SK-N-SH treated with all-trans-retinoic acid at 6 μM for 48 hours (cell line): ENCODE data around the gene CLTA.

Experiments used
- ATAC-seq: fragments of 200-7000 bp; cut with Tn5 transposase; 3 replicates; pipeline ENCODE4 v1.9.1; 2020; ENCODE audit warnings: mild to moderate bottlenecking, moderate library complexity
- ARNTL ChIP-seq: fragments of 450-650 bp; formaldehyde crosslinking; IDR thresholded peaks from 2 replicates; pipeline ENCODE4 v1.5.0; 2020; ENCODE audit warnings: low read depth, mild to moderate bottlenecking, moderate library complexity, borderline replicate concordance
- BACH2 ChIP-seq: fragments of 250-450 bp; sonication (Bioruptor Pico); IDR thresholded peaks from 2 replicates; pipeline ENCODE4 v1.9.0; 2021; ENCODE audit warnings: mild to moderate bottlenecking, borderline replicate concordance
- CSDC2 ChIP-seq: fragments of 250-450 bp; sonication (Bioruptor Pico); IDR thresholded peaks from 2 replicates; pipeline ENCODE4 v1.5.0; 2020; ENCODE audit warnings: mild to moderate bottlenecking, moderate library complexity
- ESRRG ChIP-seq: fragments of 250-450 bp; sonication (Bioruptor Pico); IDR thresholded peaks from 2 replicates; pipeline ENCODE4 v1.6.1; 2021; ENCODE audit warnings: mild to moderate bottlenecking
- GLIS3 ChIP-seq: fragments of 250-450 bp; sonication (Bioruptor Pico); IDR thresholded peaks from 2 replicates; pipeline ENCODE4 v1.5.0; 2020; ENCODE audit warnings: mild to moderate bottlenecking, moderate library complexity
- ISL1 ChIP-seq: fragments of 250-450 bp; sonication (Bioruptor Pico); IDR thresholded peaks from 2 replicates; pipeline ENCODE4 v2.1.2; 2022; ENCODE audit warnings: mild to moderate bottlenecking, moderate library complexity
- OSR1 ChIP-seq: fragments of 250-450 bp; sonication (Bioruptor Pico); IDR thresholded peaks from 2 replicates; pipeline ENCODE4 v1.8.0; 2022; ENCODE audit warnings: moderate library complexity, mild to moderate bottlenecking, inconsistent platforms
- PPARA ChIP-seq: fragments of 250-450 bp; sonication (Bioruptor Pico); IDR thresholded peaks from 2 replicates; pipeline ENCODE4 v1.5.0; 2020; ENCODE audit warnings: mild to moderate bottlenecking, borderline replicate concordance
- RARB ChIP-seq: fragments of 250-450 bp; sonication (Bioruptor Pico); IDR thresholded peaks from 2 replicates; pipeline ENCODE4 v1.8.0; 2021; ENCODE audit warnings: mild to moderate bottlenecking, moderate library complexity
- SNAI2 ChIP-seq: fragments of 250-450 bp; sonication (Bioruptor Pico); IDR thresholded peaks from 2 replicates; pipeline ENCODE4 v1.5.0; 2020; ENCODE audit warnings: mild to moderate bottlenecking, moderate library complexity
- TCF4 ChIP-seq: fragments of 250-450 bp; sonication (Bioruptor Pico); IDR thresholded peaks from 2 replicates; pipeline ENCODE4 v1.8.0; 2021; ENCODE audit warnings: mild to moderate bottlenecking, moderate library complexity, borderline replicate concordance
- TOX ChIP-seq: fragments of 250-450 bp; sonication (Bioruptor Pico); IDR thresholded peaks from 2 replicates; pipeline ENCODE4 v1.8.0; 2021; ENCODE audit warnings: mild to moderate bottlenecking, moderate library complexity, borderline replicate concordance
- ZC3H10 ChIP-seq: fragments of 250-450 bp; sonication (Bioruptor Pico); IDR thresholded peaks from 2 replicates; pipeline ENCODE4 v1.5.1; 2021; ENCODE audit warnings: mild to moderate bottlenecking, moderate library complexity
- ZFP3 ChIP-seq: fragments of 250-450 bp; sonication (Bioruptor Pico); IDR thresholded peaks from 2 replicates; pipeline ENCODE4 v1.5.0; 2020; ENCODE audit warnings: mild to moderate bottlenecking, moderate library complexity
- ZFP30 ChIP-seq: fragments of 450-650 bp; formaldehyde crosslinking; IDR thresholded peaks from 2 replicates; pipeline ENCODE4 v1.5.0; 2022; ENCODE audit warnings: mild to moderate bottlenecking, moderate library complexity
- ZNF565 ChIP-seq: fragments of 450-650 bp; formaldehyde crosslinking; conservative IDR thresholded peaks from 2 replicates; pipeline ENCODE4 v1.5.0; 2020; ENCODE audit warnings: low read depth, mild to moderate bottlenecking, moderate library complexity
- ZNF70 ChIP-seq: fragments of 450-650 bp; formaldehyde crosslinking; IDR thresholded peaks from 2 replicates; pipeline ENCODE4 v1.5.0; 2020; ENCODE audit warnings: mild to moderate bottlenecking, moderate library complexity
- ZNF8 ChIP-seq: fragments of 450-650 bp; formaldehyde crosslinking; IDR thresholded peaks from 2 replicates; pipeline ENCODE4 v1.5.0; 2020; ENCODE audit warnings: mild to moderate bottlenecking, moderate library complexity
- TF ChIP-seq, protein P1 (sequence below): fragments of 250-450 bp; sonication (Bioruptor Pico); IDR thresholded peaks from 2 replicates; pipeline ENCODE4 v1.8.0; 2020; ENCODE audit warnings: mild to moderate bottlenecking, moderate library complexity, borderline replicate concordance
- TF ChIP-seq, protein P2 (sequence below): fragments of 250-450 bp; sonication (Bioruptor Pico); IDR thresholded peaks from 2 replicates; pipeline ENCODE4 v1.5.0; 2020; ENCODE audit warnings: mild to moderate bottlenecking, moderate library complexity
- TF ChIP-seq, protein P3 (sequence below): fragments of 250-450 bp; sonication (Bioruptor Pico); IDR thresholded peaks from 2 replicates; pipeline ENCODE4 v1.5.1; 2020; ENCODE audit warnings: low read depth, mild to moderate bottlenecking, moderate library complexity
- TF ChIP-seq, protein P4 (sequence below): fragments of 250-450 bp; sonication (Bioruptor Pico); IDR thresholded peaks from 2 replicates; pipeline ENCODE4 v1.5.1; 2021; ENCODE audit warnings: mild to moderate bottlenecking, moderate library complexity
- TF ChIP-seq, protein P5 (sequence below): fragments of 250-450 bp; sonication (Bioruptor Pico); IDR thresholded peaks from 2 replicates; pipeline ENCODE4 v1.8.0; 2021; ENCODE audit warnings: low read depth, mild to moderate bottlenecking, moderate library complexity, borderline replicate concordance

The CLTA gene

DNA sequence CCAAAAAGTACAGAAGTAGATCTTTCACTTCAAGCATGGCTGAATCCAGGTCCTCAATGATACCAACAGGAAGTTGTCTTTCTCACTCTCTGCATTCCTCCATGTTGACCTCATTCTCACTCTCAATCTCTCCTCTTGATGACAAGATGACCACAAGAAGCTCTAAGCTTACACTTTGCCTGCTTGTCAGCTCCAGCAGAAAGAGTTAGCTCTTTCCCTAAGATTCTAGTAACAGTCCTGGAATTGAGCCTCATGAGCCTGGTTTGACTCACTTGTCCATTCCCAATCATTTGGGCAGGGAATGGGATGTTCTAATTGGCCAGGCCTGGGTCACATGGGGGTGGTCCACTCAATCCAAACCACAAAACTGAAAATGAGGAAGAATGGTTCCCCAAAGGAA, 3.3 kb upstream of the CLTA start:
- TF ChIP-seq, protein P1, sequence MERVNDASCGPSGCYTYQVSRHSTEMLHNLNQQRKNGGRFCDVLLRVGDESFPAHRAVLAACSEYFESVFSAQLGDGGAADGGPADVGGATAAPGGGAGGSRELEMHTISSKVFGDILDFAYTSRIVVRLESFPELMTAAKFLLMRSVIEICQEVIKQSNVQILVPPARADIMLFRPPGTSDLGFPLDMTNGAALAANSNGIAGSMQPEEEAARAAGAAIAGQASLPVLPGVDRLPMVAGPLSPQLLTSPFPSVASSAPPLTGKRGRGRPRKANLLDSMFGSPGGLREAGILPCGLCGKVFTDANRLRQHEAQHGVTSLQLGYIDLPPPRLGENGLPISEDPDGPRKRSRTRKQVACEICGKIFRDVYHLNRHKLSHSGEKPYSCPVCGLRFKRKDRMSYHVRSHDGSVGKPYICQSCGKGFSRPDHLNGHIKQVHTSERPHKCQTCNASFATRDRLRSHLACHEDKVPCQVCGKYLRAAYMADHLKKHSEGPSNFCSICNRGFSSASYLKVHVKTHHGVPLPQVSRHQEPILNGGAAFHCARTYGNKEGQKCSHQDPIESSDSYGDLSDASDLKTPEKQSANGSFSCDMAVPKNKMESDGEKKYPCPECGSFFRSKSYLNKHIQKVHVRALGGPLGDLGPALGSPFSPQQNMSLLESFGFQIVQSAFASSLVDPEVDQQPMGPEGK (CRISPR knock-in tag), result no peak
- no peak for TF ChIP-seq GLIS3 (CRISPR knock-in tag)
- TF ChIP-seq BACH2 (CRISPR knock-in tag), result no peak
- TF ChIP-seq CSDC2 (CRISPR knock-in tag), result no peak
- TF ChIP-seq ZFP3 (CRISPR knock-in tag), result no peak
- TF ChIP-seq, protein P2, sequence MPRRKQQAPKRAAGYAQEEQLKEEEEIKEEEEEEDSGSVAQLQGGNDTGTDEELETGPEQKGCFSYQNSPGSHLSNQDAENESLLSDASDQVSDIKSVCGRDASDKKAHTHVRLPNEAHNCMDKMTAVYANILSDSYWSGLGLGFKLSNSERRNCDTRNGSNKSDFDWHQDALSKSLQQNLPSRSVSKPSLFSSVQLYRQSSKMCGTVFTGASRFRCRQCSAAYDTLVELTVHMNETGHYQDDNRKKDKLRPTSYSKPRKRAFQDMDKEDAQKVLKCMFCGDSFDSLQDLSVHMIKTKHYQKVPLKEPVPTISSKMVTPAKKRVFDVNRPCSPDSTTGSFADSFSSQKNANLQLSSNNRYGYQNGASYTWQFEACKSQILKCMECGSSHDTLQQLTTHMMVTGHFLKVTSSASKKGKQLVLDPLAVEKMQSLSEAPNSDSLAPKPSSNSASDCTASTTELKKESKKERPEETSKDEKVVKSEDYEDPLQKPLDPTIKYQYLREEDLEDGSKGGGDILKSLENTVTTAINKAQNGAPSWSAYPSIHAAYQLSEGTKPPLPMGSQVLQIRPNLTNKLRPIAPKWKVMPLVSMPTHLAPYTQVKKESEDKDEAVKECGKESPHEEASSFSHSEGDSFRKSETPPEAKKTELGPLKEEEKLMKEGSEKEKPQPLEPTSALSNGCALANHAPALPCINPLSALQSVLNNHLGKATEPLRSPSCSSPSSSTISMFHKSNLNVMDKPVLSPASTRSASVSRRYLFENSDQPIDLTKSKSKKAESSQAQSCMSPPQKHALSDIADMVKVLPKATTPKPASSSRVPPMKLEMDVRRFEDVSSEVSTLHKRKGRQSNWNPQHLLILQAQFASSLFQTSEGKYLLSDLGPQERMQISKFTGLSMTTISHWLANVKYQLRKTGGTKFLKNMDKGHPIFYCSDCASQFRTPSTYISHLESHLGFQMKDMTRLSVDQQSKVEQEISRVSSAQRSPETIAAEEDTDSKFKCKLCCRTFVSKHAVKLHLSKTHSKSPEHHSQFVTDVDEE, result no peak
- no peak for TF ChIP-seq TOX (CRISPR knock-in tag)
- TF ChIP-seq ZC3H10 (CRISPR knock-in tag), result no peak
- TF ChIP-seq, protein P3, sequence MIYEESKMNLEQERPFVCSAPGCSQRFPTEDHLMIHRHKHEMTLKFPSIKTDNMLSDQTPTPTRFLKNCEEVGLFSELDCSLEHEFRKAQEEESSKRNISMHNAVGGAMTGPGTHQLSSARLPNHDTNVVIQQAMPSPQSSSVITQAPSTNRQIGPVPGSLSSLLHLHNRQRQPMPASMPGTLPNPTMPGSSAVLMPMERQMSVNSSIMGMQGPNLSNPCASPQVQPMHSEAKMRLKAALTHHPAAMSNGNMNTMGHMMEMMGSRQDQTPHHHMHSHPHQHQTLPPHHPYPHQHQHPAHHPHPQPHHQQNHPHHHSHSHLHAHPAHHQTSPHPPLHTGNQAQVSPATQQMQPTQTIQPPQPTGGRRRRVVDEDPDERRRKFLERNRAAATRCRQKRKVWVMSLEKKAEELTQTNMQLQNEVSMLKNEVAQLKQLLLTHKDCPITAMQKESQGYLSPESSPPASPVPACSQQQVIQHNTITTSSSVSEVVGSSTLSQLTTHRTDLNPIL (CRISPR knock-in tag), result no peak
- no peak for TF ChIP-seq SNAI2 (CRISPR knock-in tag)
- no peak for TF ChIP-seq ISL1 (CRISPR knock-in tag)
- TF ChIP-seq OSR1 (CRISPR knock-in tag), result no peak
- no peak for TF ChIP-seq RARB (CRISPR knock-in tag)
- TF ChIP-seq PPARA (CRISPR knock-in tag), result no peak
- TF ChIP-seq ZNF565 (CRISPR knock-in tag), result no peak
- TF ChIP-seq ARNTL (CRISPR knock-in tag), result no peak
- TF ChIP-seq ZNF8 (CRISPR knock-in tag), result no peak
- TF ChIP-seq ESRRG (CRISPR knock-in tag), result no peak
- TF ChIP-seq, protein P4, sequence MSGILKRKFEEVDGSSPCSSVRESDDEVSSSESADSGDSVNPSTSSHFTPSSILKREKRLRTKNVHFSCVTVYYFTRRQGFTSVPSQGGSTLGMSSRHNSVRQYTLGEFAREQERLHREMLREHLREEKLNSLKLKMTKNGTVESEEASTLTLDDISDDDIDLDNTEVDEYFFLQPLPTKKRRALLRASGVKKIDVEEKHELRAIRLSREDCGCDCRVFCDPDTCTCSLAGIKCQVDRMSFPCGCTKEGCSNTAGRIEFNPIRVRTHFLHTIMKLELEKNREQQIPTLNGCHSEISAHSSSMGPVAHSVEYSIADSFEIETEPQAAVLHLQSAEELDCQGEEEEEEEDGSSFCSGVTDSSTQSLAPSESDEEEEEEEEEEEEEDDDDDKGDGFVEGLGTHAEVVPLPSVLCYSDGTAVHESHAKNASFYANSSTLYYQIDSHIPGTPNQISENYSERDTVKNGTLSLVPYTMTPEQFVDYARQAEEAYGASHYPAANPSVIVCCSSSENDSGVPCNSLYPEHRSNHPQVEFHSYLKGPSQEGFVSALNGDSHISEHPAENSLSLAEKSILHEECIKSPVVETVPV (CRISPR knock-in tag), result no peak
- no peak for ATAC-seq

DNA sequence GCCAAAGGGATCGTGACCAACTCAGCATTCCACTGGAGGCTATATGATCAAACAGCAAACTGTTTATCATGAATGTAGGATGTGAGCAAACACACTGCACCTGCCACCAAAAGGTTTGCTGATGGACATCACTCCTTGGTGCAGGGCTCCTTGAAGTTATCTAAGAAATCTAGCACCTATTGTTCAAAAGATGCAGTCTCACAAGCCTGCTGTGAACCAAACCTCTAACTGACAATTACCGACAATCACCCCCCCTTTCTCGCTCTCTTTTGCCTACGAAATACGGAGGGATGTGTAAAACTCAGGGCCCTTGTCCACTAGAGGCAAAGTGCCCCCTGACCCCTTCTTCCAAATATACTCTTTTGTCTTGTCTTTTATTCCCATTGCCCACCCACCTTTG, 2.5 kb upstream of the CLTA start:
- TF ChIP-seq, protein P3 (CRISPR knock-in tag), result no peak
- TF ChIP-seq TOX (CRISPR knock-in tag) (no peak), TCF4 (no peak), ZNF8 (CRISPR knock-in tag) (no peak), GLIS3 (CRISPR knock-in tag) (no peak), ZNF70 (no peak), ZNF565 (CRISPR knock-in tag) (no peak), ZC3H10 (CRISPR knock-in tag) (no peak), CSDC2 (CRISPR knock-in tag) (no peak), ZFP30 (no peak), BACH2 (CRISPR knock-in tag) (no peak), RARB (CRISPR knock-in tag) (no peak), ARNTL (CRISPR knock-in tag) (no peak), ZFP3 (CRISPR knock-in tag) (no peak), SNAI2 (CRISPR knock-in tag) (no peak), OSR1 (CRISPR knock-in tag) (no peak)
- TF ChIP-seq, protein P1 (CRISPR knock-in tag), result no peak
- TF ChIP-seq, protein P4 (CRISPR knock-in tag), result no peak
- TF ChIP-seq, protein P5, sequence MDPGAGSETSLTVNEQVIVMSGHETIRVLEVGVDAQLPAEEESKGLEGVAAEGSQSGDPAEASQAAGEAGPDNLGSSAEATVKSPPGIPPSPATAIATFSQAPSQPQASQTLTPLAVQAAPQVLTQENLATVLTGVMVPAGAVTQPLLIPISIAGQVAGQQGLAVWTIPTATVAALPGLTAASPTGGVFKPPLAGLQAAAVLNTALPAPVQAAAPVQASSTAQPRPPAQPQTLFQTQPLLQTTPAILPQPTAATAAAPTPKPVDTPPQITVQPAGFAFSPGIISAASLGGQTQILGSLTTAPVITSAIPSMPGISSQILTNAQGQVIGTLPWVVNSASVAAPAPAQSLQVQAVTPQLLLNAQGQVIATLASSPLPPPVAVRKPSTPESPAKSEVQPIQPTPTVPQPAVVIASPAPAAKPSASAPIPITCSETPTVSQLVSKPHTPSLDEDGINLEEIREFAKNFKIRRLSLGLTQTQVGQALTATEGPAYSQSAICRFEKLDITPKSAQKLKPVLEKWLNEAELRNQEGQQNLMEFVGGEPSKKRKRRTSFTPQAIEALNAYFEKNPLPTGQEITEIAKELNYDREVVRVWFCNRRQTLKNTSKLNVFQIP (CRISPR knock-in tag), result no peak

More for the DNA sequence above, 2.5 kb upstream of the CLTA start:
- no peak for ATAC-seq
